NCI-H146 treated with DMSO at 0.1 percent for 48 hours (cell line): ENCODE results near the gene SLC9C2.
"Not testable (repeated sequence)": the region's sequence is repeated elsewhere in the genome, so short reads cannot be mapped to it uniquely, and the experiment has no call there.

Experiments
- DNase-seq: peaks from one replicate; lab custom pipeline; 2025; ENCODE audit not compliant: unreplicated experiment; lab: John Stamatoyannopoulos, UW

Gene SLC9C2, protein sequence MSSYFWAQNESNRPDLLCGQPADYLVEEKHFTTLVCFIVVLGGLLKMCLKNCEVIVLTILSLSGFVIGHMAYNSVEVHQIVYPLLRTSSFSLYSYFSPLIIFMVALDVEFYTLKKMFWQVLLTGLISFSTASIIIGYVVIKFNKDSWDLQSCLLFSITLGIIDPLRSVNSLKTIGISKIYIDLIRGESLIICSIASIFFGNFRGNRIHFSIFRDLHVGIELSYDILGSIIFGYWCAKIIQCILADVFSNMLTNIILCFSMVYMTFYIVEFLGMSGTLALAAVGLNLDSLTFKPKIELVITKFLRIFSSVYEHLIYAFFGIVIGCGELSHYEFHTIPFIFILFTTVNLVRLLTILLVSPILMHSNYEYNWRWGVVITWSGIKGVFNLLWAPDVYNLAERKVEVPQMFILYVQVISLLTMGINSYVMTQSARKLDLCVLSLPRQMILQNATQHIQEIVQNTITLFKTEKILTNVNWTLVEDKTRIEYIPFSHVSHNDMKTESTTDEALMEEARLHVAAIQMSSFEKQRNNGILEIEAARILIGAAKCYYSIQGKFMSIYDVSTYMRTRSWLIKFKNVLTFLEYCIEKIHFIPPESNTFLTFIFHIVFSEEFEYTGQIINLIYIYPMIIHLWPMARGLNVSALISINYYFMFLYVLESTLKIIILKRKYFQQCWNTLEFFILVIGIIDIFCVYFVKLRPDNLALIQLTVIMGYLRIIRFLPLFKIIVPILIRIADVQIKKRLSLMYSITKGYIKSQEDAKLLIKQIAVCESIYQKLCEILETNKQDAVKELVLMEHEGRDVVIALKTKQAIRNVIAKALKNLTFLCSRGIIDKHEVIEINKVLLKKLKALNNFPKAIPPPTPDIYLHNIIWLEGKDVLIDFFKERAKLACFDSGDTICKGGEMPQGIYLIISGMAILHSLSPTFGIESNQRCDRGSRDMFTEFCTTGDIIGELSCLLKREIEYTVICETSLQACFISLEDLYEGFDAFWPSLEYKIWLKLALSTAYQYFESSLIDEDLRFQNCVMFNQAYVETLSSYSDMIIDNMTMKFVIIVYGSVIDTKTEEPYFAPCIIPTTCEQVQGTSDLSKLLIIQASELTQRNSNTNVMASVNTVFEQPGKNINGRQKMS

DNA sequence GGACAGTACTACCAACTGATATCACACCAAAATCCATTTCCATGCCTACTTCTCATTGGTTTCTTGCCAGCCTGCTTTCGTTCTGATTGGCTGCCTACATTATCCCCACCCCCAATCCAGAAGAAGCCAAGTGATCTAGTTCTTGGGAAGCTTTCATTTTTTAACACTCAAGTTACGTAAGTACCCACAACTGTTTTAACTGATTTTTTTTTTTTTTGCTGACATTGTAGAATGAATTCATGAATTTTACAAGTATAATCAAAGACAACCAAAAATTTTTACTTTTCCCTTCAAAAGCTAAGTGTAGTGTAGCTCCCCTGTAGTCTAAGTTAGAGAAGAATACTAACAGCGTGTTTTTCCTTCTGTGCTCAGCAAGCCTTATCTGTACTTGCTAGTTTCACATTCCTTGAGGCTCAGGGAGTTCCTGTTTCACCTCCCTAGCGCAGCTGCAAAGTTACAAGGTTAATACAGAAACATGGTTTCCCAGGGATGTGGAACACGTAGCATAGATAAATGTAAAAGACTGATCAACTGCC is at the start of gene SLC9C2:
SLC9C2 (minus strand) TSS at position 17 of the 536 bp plus-strand sequence. CDS start 1,296 bp downstream, outside the sequence.
- DNase-seq = no peak

DNA sequence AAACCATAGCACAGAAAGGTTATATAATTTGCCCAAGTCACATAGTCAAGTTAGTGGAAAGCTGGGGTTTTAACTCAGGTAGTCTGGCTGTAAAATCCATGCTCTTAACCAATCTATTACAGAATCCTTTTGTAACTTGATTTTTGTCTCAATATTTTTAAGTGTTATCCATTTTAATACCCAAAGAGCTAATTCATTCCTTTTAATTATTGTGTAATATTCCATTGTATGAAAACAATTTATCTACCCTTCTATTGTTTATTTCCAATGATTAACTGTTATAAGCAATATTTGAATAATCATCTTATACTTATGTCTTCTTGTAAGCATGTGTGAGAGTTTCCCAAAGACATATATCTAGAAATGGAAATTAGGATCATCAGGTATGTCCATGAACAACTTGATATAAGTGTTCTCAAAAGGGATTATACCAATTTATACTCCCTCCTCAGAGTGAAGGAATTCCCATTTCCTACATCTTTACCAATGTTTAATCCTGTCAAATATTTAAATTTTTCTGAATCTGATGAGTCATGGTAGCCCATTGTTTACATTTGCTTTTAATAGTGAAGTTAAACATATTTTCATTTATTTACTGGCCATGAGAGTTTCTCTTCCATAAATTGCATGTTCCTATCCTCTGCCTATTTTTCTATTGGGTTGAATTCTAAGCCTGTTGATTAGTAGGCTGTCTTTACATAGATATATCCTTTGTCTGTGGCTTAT is 46.2 kb upstream of the SLC9C2 start:
- no peak for DNase-seq

DNA sequence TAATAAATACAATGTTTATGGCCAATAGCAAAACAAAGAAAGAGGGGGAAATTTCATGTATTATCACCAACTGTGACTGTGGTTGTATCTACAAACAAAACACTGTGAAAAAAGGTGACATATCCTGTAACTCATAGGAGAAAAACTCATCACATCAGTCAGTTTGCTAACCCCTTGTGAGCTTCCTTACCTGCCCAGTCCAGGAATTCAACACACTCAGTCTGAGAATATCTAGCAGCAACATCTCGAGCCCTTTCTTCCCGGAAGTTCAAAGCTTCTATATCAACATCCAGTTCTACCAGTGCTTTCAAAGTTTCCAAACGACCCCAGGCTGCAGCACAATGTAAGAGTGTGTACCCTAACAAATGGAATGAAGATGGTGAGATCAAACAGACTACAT is 43.8 kb upstream of the SLC9C2 start:
- DNase-seq = no peak

DNA sequence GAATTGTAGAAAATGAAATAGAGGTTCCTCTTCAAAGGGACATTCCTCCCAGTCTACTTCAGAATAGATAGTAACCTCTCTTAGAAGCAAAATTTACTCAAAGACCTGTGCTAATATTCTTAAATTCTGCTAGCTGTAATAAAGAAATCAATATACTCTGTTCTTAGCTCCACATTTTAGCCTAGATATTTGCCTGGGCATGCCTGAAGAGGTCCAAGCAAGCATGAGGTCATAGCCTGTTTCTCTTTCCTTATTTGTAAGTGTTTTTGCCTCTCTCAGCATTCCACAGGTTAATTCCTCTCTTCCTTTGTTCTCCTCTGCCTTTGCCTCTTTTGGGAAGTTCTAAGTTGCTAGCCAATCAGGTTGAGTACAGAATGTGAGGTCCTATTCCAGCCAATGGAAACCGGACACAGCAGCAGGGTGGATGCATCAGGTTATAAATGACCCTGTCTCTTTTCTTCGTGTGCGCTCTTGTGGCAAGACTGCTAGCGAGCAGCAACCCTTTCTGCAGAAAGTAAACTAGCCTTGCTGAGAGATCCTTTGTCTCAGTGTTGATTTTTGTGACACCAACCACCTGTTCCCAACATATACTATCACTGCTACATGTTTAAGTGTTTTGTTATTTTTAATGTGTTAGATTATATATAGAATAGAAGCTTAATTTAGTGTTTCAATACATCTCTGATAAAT is 39.7 kb upstream of the SLC9C2 start:
- DNase-seq = not testable (repeated sequence)

DNA sequence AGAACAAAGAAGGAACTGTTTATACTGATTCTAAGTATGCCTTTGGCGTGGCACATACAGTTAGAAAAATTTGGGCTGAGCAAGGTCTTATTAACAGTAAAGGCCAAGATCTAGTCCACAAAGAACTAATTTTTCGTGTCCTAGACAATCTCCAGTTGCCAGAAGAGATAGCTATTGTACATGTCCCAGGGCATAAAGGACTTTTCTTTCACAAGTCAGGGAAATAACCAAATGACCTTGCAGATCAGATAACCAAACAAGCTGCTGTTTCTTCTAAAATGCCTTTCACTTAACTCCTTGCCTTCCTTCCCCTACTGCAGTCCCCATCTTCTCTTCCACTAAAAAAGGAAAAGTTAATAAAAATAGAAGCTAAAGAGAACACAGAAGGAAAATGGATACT is 36.2 kb upstream of the SLC9C2 start:
- DNase-seq = no peak

DNA sequence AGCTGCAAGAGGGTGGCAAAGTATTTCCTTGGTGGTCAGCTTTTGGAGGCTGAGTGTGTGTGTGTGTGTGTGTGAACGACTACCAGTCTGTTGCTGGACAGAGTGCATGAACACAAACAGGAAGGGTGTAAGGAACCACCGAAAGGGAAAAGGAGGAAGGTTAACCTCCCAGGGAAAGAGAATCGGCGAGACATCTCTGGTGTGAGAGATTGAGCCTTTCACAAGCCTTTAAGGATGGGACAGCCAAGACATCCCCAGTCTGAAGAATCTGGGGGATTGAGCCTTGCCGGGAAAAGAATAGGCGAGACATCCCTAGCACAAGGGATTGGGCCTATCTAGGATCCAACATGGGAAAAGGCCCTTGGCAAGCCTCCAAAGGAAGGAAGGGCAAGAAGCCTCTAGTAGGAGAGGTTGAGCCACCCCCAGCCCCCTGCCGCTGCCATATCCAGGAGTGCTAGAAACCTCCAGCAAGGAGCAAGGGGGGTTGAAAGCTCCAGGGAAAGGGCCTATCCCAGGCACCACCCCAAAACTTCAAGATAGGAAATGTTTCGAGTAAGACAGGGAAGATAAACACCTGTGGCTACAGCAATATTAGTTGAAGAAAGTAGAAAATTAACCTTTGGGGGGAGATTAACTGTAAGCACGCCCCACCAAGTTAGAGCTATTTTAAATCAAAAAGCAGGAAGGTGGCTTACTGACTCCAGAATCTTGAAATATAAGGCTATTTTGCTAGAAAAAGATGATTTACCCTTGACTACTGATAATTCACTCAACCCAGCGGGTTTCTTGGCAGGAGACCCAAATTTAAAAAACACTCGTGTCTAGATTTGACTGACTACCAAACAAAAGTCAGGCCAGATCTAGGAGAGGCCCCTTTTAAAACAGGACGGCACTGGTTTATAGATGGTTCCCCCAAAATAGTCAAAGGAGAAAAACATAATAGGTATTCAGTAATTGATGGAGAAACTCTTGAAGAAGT is 35.5 kb upstream of the SLC9C2 start:
- no peak for DNase-seq

DNA sequence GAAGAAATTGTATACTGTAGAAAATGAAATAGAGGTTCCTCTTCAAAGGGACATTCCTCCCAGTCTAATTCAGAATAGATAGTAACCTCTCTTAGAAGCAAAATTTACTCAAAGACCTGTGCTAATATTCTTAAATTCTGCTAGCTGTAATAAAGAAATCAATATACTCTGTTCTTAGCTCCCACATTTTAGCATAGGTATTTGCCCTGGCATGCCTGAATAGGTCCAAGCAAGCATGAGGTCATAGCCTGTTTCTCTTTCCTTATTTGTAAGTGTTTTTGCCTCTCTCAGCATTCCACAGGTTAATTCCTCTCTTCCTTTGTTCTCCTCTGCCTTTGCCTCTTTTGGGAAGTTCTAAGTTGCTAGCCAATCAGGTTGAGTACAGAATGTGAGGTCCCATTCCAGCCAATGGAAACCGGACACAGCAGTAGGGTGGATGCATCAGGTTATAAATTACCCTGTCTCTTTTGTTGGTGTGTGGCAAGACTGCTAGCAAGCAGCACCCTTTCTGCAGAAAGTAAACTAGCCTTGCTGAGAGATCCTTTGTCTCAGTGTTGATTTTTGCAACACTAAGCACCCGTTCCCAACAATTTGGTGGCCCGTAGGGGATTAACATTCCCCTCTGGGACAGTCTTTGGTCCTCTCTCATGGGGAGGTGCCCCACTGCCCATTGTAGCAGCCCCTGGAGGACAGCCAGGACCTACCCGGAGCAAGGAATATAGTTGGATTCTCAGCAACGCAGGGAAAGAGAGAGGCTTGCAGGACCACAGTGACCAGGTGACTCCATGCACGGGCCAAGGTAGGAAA is 34.6 kb upstream of the SLC9C2 start:
- not testable (repeated sequence) for DNase-seq

DNA sequence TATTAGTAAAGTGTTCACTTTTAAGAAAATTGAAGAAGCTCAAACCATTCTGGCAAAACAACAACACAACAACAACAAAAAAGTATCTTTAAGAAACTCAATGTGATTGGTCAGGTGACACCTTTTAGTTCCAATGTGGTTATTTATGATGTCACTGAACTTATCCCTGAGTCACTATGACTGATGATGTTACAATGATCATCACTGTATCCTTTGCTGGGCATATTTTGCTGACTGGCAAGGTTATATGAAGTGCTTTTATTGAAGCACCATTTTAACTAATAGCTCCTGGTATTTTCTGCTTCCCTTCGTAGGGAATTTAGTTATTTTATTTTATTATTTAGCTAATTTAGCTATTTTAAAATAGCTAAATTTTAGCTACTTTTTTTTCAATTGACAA is 32.2 kb upstream of the SLC9C2 start, which contains the start of gene TEX50:
TEX50 (plus strand) TSS at position 223 of the 400 bp plus-strand sequence. CDS start 184 bp downstream, outside the sequence.
- DNase-seq = no peak

DNA sequence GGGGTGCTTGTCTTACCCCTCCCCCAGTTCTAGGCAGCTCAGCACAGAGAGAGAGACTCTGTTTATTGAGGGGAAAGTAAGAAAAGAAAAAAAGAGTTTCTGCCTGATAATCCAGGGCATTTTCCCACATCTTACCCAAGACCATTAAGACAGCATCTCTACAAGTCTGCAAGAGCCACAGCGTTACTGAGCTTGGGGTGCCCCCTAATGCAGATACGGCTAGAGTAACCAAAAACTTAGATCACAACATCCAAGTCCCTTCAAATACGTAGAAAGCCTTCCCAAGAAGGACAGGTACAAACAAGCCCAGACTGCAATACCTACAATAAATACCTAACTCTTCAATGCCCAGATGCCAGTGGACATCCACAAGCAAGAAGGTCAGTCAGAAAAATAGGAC is 26.0 kb upstream of the SLC9C2 start:
- DNase-seq = no peak

DNA sequence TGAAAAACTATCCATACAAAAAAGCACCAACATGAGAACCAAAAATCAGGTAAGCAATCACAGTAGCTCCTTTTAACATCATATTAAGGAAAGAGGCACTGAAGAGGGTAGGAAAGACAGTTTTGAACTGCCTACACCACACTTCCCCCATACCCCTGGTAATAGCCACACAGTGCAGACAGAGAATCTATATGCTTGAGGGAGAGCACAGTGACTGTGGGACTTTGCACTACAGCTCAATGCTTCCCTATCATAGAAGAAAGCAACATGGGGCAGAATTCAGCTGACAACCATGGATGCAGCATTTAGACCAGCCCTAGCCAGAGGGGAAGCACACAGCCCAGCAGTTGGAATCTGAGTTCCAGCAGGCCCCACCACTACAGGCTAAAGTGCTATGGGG is 24.4 kb upstream of the SLC9C2 start:
- DNase-seq = no peak

DNA sequence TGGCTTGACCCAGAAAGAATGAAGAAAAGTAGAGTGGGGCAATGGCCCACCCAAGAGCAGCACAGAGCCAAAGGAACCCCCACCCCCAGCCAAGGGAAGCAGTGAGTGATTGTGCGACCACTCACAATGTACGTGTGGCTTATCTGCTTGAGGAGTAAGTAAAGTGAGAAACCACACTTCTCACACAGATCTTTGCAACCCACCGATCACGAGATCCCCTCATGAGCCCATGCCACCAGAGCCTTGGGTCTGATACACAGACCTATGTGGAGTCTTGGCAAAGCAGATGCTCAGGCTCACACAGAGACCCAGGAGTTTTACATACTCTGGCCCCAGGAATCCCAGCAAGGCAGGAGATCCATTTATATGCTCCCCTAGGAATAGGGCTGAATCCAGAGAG is 14.0 kb upstream of the SLC9C2 start:
- DNase-seq = no peak

DNA sequence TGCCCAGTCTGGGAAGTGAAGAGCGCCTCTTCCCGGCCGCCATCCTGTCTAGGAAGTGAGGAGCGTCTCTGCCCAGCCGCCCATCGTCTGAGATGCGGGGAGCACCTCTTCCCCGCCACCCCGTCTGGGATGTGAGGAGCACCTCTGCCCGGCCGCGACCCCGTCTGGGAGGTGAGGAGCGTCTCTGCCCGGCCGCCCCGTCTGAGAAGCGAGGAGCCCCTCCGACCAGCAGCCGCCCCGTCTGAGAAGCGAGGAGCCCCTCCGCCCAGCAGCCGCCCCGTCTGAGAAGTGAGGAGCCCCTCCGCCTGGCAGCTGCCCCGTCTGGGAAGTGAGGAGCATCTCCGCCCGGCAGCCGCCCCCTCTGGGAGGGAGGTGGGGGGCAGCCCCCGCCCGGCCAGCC is 10.2 kb upstream of the SLC9C2 start:
- DNase-seq = not testable (repeated sequence)

DNA sequence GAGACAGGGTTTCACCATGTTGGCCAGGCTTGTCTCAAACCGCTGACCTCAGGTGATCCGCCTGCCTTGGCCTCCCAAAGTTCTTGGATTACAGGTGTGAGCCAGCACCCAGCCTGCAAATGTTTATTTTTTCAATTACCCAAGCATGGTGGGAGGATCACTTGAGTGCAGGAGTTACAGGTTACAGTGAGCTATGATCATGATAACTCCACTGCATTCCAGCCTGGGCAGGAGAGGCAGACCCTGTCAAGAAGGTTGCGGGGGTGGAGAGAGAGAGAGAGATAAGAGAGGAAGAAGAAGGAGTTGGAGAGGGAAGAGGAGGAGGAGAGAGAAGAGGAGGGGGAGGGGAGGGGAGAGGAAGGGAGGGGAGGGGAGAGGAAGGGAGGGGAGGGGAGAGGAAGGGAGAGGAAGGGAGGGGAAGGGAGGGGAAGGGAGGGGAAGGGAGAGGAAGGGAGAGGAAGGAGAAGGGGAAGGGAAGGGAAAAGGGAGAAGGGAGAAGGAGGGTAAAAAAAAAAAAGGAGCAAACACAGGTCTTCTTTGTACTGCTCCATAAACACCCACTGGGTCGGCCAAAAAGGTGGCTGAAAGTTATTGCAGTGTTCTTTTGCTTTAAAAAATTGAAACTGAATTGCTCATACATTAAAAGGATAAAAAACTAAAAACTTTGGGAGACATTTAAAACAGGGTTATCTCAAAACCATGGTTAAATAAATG is 5.8 kb upstream of the SLC9C2 start:
- no peak for DNase-seq

DNA sequence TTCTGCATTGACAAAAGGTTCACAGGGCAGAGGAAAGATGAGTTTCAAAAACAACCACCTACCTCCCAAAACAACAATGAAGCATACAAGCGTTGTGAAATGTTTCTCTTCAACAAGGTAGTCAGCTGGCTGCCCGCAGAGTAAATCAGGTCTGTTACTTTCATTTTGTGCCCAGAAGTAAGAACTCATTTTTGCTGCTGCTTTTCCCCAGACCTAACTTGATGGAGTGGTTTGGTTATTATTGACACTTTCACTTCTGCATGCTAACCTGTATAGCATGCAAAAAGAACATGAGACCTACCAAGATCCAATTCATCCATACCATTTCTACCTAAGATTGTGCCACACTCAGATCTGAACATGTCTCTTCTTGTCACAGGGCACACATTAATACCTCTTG is 1.3 kb downstream of the SLC9C2 start:
- DNase-seq = no peak

DNA sequence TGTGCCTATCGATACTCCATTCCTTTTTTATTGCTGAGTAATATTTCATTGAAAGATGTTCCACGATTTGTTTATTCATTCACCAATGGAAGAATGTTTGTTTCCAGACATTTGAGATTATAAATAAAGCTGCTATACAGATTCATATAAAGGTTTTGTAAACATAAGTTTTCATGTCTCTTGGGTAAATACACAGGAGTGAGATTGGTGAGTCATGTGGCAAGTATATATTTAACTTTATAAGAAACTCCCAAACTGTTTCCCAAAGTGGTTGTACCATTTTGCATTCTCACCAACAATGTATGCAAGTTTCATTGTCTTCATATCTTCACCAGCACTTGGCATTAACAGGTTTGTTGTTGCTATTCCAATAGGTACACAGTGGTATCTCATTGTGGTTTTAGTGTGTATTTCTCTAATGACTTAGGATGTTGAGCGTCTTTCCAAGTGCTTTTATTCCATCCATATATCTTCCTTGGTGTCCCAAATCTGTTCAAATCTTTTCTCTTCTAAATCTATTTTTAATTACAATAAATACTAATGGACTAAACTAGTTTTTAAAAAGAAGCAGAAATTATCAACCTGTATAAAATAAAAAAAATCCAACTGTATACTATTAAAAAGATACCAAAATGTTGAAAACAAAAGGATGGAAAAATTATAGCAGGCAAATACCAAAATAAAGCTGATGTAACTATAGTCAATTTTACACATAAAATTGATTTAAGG is 6.6 kb downstream of the SLC9C2 start:
- DNase-seq = no peak

DNA sequence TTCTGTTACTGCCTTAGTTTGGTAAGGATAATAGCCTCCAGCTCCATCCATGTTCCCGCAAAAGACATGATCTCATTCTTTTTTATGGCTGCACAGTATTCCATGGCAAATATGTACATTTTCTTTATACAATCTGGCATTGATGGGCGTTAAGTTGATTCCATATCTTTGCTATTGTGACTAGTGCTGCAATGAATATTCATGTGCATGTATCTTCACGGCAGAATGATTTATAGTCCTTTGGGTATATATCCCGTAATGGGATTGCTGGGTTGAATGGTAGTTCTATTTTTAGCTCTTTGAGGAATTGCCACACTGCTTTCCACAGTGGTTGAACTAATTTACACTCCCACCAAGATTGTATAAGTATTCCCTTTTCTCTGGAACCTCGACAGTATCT is 11.7 kb downstream of the SLC9C2 start:
- DNase-seq = not testable (repeated sequence)

DNA sequence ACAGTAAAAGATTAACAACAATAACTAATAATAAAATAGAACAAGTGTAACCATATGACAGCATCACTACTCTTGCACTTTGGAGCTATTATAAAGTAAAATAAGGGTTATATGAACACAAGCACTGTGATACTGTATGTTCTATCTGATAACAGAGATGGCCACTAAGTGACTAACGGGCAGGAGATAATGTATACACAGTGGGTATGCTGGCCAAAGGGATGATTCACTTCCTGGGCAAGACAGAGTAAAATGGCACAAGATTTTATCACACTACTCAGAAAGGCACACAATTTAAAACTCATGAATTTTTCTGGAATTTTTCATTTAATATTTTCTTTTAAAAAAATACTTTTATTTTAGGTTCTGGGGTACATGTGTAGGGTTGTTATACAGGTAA is 12.3 kb downstream of the SLC9C2 start:
- DNase-seq = no peak
